GM23248 (cell line): ENCODE results near the gene TIMM23. TPM values are rescaled to one million over a fixed set of nuclear protein-coding genes. Genes with fewer than 3 reads are reported as not detected.

Experiments
- DNase-seq: peaks from one replicate; pipeline ENCODE4 v3.0.0-alpha.2; 2015
- H2AFZ ChIP-seq: fragments of 200-600 bp; sonication (generic); 2 replicates; pipeline ENCODE4 v1.6.1; 2016; ENCODE audit warnings: antibody characterized with exemption
- H3F3A ChIP-seq: fragments of 200-600 bp; sonication (generic); 2 replicates; pipeline ENCODE4 v1.6.1; 2016; ENCODE audit warnings: mild to moderate bottlenecking, antibody characterized with exemption, mixed run types; ENCODE audit not compliant: insufficient read depth
- H3K27ac ChIP-seq: fragments of 200-600 bp; sonication (generic); 2 replicates; pipeline ENCODE4 v1.5.1; 2016; ENCODE audit warnings: mild to moderate bottlenecking
- H3K27me3 ChIP-seq: fragments of 200-600 bp; sonication (generic); replicated peaks from 2 replicates; pipeline ENCODE4 v1.6.1; 2016; ENCODE audit warnings: mild to moderate bottlenecking; ENCODE audit not compliant: insufficient read depth
- H3K36me3 ChIP-seq: fragments of 200-600 bp; sonication (generic); 2 replicates; pipeline ENCODE4 v1.6.1; 2016; ENCODE audit warnings: low read depth, mild to moderate bottlenecking
- H3K4me1 ChIP-seq: fragments of 200-600 bp; sonication (generic); 2 replicates; pipeline ENCODE4 v1.6.1; 2016; ENCODE audit warnings: mild to moderate bottlenecking; ENCODE audit not compliant: insufficient read depth
- H3K4me2 ChIP-seq: fragments of 200-600 bp; sonication (generic); one replicate; pipeline ENCODE4 v1.6.1; 2016; ENCODE audit warnings: mild to moderate bottlenecking; ENCODE audit not compliant: unreplicated experiment
- H3K4me3 ChIP-seq: fragments of 200-600 bp; sonication (generic); 2 replicates; pipeline ENCODE4 v1.5.1; 2016; ENCODE audit warnings: mild to moderate bottlenecking
- H3K79me2 ChIP-seq: fragments of 200-600 bp; sonication (generic); 2 replicates; pipeline ENCODE4 v1.6.1; 2016; ENCODE audit warnings: mild to moderate bottlenecking; ENCODE audit not compliant: insufficient read depth
- H3K9ac ChIP-seq: fragments of 200-600 bp; sonication (generic); 2 replicates; pipeline ENCODE4 v1.6.1; 2016; ENCODE audit warnings: mild to moderate bottlenecking
- H3K9me2 ChIP-seq: fragments of 200-600 bp; sonication (generic); 2 replicates; pipeline ENCODE4 v1.6.1; 2016; ENCODE audit warnings: mixed run types, mild to moderate bottlenecking, moderate library complexity; ENCODE audit not compliant: insufficient read depth
- H3K9me3 ChIP-seq: fragments of 200-600 bp; sonication (generic); one replicate; pipeline ENCODE4 v1.6.1; 2017; ENCODE audit warnings: low read depth
- H4K20me1 ChIP-seq: fragments of 200-600 bp; sonication (generic); 2 replicates; pipeline ENCODE4 v1.6.0; 2016; ENCODE audit not compliant: insufficient read depth
- EZH2 ChIP-seq: fragments of 200-600 bp; sonication (generic); IDR thresholded peaks from 2 replicates; pipeline ENCODE4 v1.6.1; 2018; ENCODE audit warnings: antibody characterized with exemption, mild to moderate bottlenecking; ENCODE audit not compliant: insufficient read depth, poor library complexity, severe bottlenecking
- EZH2phosphoT487 ChIP-seq: fragments of 200-600 bp; sonication (generic); IDR thresholded peaks from 2 replicates; pipeline ENCODE4 v1.6.1; 2018; ENCODE audit warnings: antibody characterized with exemption, moderate library complexity, mild to moderate bottlenecking, low read depth; ENCODE audit not compliant: insufficient read depth
- WGBS, 2 experiments: methylation state at CpG; one replicate each; pipeline ENCODE4 v1.1.6; 2015 to 2017; ENCODE audit warnings: low lambda C conversion rate in 2 of 2, low coverage in 1 of 2; ENCODE audit errors: missing lambda C conversion rate in 2 of 2; 5-methylcytosine and 5-hydroxymethylcytosine counted together
- in situ Hi-C: fragments of 300-500 bp; cut with MboI; formaldehyde crosslinking; loops from 2 replicates; pipeline ENCODE4 v1.15.0; 2020
- polyA plus RNA-seq: library from polyadenylated mRNA; unstranded; fragments of >200 nt; fragmentation: Nextera tagmentation; extraction: Ambion mirVana; gene quantifications from 2 replicates; pipeline ENCODE4 v1.2.1, GENCODE V29; 2016
- total RNA-seq: library from RNA; depleted of rRNA; stranded (reverse); fragments of >200 nt; shearing (Covaris generic); gene quantifications from 2 replicates; pipeline ENCODE4 v1.2.3, GENCODE V29; 2014

The TIMM23 gene
- total and polyA plus RNA-seq, 2 experiments from 2014 or later = 104 to 145 TPM

DNA sequence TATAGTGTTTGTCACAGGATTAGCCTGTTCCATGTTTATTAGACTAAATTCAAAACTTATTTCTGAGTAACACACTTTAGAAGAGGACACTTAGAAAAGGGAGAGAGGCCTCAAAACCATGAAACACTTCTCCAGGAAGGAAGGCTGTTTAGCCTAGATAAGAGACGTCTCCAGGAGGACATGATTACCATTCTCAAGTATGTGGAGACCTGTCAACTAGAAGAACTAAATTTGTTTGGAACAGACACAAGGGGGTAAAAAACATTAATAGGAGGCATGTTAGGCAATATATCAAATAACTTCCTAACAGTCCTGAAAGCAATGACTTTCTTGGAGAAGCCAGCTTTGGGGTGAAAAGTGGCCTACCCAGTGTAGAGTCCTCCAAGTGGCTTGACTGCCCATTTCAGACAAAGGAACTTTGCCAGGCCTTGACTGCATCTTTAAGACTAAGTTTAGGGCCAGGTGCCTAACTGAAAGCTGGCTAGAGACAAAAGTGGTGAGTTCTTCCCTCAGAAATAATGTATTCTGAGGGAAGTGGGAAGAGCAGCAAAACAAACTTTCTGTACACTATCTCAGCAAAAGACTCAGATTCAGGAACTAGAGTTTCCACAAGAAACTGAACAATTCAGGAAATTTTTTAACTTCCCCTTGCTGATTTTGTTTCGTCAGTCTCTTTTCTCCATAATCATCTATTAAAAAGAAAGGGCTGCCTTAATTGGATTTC, 46.3 kb downstream of the TIMM23 start:
- Histone ChIP-seq H3K27ac (peak overlapping the region; percentile 56), H3K9me3 (no peaks in the 10 kb centered on the region), H3K4me3 (peak overlapping the region; percentile 19; the same call in 1 of the 2 replicates), H3K79me2 (peaks cover 94% of the 10 kb centered on the region), H3K9ac (peak overlapping the region; percentile 44), H3K9me2 (no peaks in the 10 kb centered on the region), H3K4me2 (peak overlapping the region; percentile 71), H2AFZ (no peak overlapping the region), H3F3A (peaks cover 64% of the 10 kb centered on the region), H3K4me1 (peaks cover 82% of the 10 kb centered on the region), H3K27me3 (no peaks in the 10 kb centered on the region), H3K36me3 (peaks cover 27% of the 10 kb centered on the region), H4K20me1 (no peaks in the 10 kb centered on the region; the same call in 1 of the 2 replicates)
- WGBS, 2 experiments = 47 to 48% methylated on average over 2 of the region's 2 CpGs
- DNase-seq = peak; percentile 42
- in situ Hi-C loops = no loop called here
- TF ChIP-seq EZH2 (no peak), EZH2phosphoT487 (no peak)

DNA sequence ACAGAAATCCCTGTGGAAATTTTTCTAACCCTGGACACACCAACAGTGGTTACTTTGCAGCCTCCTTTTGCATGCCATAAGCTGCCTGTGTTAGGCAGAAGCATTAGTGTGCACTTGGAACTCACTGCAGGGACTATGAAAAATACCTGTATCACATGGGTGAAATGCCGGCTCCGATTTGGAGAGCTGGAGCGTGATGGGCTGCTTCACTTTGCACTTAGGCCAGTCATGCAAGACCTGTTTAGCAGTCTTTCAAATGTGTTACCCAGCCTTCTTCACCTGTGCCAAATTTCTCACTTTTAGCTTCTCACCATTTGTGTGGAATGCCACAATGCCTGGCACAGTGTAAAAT, 46.9 kb downstream of the TIMM23 start:
- TF ChIP-seq EZH2phosphoT487 (no peak), EZH2 (no peak)
- 83 to 90% methylated on average over 3 of the region's 3 CpGs for WGBS, 2 experiments
- Histone ChIP-seq H3K9ac (no peak overlapping the region), H3F3A (peaks cover 68% of the 10 kb centered on the region), H2AFZ (no peak overlapping the region), H3K36me3 (peaks cover 22% of the 10 kb centered on the region), H4K20me1 (no peaks in the 10 kb centered on the region; the same call in 1 of the 2 replicates), H3K9me3 (no peaks in the 10 kb centered on the region), H3K4me3 (no peak overlapping the region), H3K4me1 (peaks cover 88% of the 10 kb centered on the region), H3K4me2 (peak overlapping the region; percentile 71), H3K27me3 (no peaks in the 10 kb centered on the region), H3K9me2 (no peaks in the 10 kb centered on the region), H3K79me2 (peaks cover 94% of the 10 kb centered on the region), H3K27ac (peak overlapping the region; percentile 56; the same call in 1 of the 2 replicates)
- in situ Hi-C loops = no loop called here
- no peak for DNase-seq

DNA sequence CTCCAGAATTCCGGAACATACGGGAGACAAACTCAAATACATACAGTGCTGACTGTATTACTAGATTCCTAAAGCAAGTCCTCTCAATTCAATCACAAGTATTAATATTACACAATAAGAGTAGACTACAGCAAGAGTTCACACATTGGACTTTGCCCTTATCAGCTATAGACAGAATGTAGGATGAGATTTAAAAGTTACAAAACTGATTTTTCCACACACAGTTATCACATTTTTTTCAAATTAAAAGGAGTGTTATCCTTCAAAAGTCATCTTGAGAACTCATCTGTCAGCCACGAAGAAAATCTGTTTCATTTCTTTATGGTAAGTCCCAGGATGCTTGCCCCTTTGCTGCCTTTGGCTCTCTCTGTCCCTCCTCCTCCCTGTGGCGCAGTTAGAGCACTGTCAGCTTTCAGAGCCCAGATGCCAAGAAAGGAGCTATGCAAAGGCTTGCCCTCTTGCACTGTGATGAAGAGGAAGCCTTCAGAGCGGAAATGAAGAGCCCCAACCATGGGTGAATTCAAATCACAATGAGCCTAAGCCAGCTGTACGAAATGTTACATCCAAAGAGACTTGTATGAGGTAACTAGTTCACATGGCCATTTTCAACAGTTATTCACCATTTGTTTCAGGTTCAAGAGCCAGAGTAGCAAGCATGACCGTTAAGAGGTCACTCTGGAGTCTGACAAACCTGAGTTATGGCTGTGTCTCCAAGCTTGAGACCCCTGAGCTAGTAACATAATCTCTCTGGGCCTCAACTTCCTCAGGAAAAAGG, 47.5 kb downstream of the TIMM23 start:
- peaks cover 87% of the 10 kb centered on the region for H3K4me1 ChIP-seq
- in situ Hi-C loops = no loop called here
- H3K9me3 ChIP-seq = no peaks in the 10 kb centered on the region
- no peak overlapping the region for H2AFZ ChIP-seq
- no peaks in the 10 kb centered on the region; the same call in 1 of the 2 replicates for H4K20me1 ChIP-seq
- no peaks in the 10 kb centered on the region for H3K9me2 ChIP-seq
- H3K9ac ChIP-seq = no peak overlapping the region
- DNase-seq = no peak
- no peaks in the 10 kb centered on the region for H3K27me3 ChIP-seq
- peaks cover 16% of the 10 kb centered on the region for H3K36me3 ChIP-seq
- H3K4me2 ChIP-seq = peak overlapping the region; percentile 40
- peak overlapping the region; percentile 95; the same call in 1 of the 2 replicates for H3K27ac ChIP-seq
- peaks cover 68% of the 10 kb centered on the region for H3F3A ChIP-seq
- no peak overlapping the region for H3K4me3 ChIP-seq
- 81 to 84% methylated on average over 7 of the region's 7 CpGs for WGBS, 2 experiments
- no peak for TF ChIP-seq EZH2phosphoT487
- no peak for TF ChIP-seq EZH2
- H3K79me2 ChIP-seq = peaks cover 94% of the 10 kb centered on the region

DNA sequence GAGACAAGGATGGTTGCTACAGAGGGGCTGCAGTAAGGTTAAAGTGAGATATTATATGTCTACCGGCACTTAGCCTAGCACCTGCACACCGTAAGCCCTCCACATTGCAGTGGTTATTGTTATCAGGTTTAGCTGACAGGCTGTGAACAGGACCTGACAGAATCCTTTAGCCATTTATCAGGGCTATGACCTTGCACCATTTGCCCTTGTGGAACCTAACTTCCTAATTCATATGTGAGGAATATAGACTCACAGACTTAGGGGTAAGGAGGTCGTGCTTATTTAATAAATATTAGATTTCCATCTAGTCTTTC, 48.0 kb downstream of the TIMM23 start:
- Histone ChIP-seq H3K27ac (peak overlapping the region; percentile 95), H3K4me1 (peaks cover 90% of the 10 kb centered on the region)

More for the DNA sequence above, 48.0 kb downstream of the TIMM23 start:
- Histone ChIP-seq H3K36me3 (peaks cover 11% of the 10 kb centered on the region), H3K79me2 (peaks cover 94% of the 10 kb centered on the region), H3K9ac (peak overlapping the region; percentile 55; the same call in 1 of the 2 replicates), H3K27me3 (no peaks in the 10 kb centered on the region), H3K4me3 (no peak overlapping the region), H3K4me2 (peak overlapping the region; percentile 40), H3F3A (peaks cover 71% of the 10 kb centered on the region), H2AFZ (no peak overlapping the region), H3K9me3 (no peaks in the 10 kb centered on the region), H3K9me2 (no peaks in the 10 kb centered on the region), H4K20me1 (no peaks in the 10 kb centered on the region; the same call in 1 of the 2 replicates)
- no peak for DNase-seq
- WGBS, 2 experiments = 95 to 98% methylated on average over 3 of the region's 3 CpGs
- in situ Hi-C loops = no loop called here
- TF ChIP-seq EZH2 (no peak), EZH2phosphoT487 (no peak)
